ENCODE measurements around the gene GSK3A.

GSK3A gene

DNA sequence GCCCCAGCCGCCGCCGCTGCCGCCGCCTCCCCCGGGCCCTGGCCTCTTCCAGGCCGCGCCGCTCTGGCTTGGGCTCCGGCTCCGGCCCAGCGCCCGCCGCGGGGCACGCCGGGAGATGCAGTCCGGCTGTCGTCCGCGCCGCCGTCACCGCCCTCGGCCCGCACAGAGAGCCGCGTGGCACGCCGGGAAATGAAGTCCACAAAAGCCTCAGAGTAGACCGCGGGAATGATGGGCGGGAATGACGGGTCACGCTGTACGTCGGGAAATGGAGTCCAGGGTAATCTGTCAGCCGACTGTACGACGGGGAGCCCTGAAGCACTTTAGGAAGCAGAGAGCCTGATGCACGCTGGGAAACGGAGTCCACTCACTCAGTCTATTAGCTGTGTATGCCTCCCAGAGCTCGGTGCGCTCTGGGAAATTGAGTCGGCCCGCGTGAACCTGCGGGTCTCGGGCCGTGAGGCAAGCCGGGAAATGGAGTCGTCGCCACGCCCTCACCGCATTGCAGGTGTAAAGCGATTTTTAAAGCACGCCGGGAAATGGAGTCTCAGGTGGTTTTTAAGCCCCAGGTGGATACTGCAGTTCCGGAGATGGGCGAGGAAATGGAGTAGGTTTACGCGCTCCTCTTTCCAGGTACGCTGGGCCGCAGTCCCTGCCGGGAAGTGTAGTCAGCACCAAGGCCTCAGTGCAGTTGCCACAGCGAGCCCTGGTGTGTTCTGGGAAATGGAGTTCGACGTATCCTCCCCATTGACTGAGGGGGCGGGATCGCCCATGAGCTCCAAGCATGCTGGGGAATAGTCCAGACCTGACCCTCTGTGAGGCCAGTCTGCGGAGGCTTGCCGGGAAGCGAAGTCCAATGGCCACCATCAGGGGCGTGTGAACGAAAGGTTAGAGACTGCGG lies at the start of gene GSK3A:
Gene GSK3A (minus strand): TSS at position 91 of the 898 bp plus-strand sequence. CDS start 137 bp downstream, outside the sequence.
- peak; percentile 99 for DNase-seq

DNA sequence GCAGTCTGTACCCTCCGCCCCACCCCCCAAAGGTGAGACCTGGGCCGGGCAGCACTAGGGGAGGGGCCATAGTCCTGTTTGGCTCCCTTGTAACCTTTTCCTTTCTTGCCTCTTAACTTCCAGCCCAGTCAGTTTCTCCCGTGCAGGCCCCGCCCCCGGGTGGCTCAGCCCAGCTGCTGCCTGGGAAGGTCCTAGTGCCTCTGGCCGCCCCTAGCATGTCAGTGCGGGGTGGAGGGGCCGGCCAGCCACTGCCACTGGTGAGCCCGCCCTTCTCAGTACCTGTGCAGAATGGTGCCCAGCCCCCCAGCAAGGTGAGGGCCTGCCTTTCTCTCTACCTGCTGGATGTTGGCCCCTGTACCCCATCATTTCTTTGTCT lies 49.0 kb upstream of the GSK3A start:
- no peak for DNase-seq

DNA sequence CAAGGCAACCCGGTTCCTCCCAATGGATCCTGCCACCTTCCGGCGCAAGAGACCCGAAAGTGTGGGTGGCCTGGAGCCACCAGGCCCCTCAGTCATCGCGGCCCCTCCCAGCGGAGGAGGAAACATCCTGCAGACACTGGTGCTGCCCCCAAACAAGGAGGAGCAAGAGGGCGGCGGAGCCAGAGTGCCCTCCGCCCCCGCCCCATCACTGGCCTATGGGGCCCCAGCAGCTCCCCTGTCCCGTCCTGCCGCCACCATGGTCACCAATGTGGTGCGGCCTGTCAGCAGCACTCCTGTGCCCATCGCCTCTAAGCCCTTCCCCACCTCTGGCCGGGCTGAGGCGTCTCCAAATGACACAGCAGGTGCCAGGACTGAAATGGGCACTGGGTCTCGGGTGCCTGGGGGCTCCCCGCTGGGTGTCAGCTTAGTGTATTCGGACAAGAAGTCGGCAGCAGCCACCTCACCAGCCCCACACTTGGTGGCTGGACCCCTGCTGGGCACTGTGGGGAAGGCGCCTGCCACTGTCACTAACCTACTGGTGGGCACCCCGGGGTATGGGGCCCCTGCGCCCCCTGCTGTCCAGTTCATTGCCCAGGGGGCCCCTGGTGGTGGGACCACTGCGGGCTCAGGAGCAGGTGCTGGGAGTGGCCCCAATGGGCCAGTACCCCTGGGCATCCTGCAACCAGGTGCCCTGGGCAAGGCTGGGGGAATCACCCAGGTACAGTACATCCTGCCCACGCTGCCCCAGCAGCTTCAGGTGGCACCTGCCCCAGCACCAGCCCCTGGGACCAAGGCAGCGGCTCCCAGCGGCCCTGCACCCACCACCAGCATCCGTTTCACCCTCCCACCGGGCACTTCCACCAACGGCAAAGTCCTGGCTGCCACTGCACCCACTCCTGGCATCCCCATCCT lies 48.4 kb upstream of the GSK3A start:
- peak; percentile 46 to 70 (median 48) for DNase-seq

DNA sequence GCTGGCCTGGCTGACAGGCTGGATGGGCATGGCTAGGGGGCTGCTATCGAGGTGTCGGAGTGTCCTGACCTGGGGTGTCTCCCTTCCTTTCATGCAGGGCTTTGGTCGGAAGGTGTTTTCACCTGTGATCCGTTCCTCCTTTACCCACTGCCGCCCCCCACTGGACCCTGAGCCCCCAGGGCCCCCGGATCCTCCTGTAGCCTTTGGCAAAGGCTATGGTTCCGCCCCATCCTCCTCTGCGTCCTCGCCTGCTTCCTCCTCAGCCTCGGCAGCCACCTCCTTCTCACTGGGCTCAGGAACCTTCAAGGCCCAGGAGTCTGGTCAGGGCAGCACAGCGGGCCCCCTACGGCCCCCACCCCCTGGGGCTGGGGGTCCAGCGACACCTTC lies 47.7 kb upstream of the GSK3A start:
- no peak for DNase-seq

DNA sequence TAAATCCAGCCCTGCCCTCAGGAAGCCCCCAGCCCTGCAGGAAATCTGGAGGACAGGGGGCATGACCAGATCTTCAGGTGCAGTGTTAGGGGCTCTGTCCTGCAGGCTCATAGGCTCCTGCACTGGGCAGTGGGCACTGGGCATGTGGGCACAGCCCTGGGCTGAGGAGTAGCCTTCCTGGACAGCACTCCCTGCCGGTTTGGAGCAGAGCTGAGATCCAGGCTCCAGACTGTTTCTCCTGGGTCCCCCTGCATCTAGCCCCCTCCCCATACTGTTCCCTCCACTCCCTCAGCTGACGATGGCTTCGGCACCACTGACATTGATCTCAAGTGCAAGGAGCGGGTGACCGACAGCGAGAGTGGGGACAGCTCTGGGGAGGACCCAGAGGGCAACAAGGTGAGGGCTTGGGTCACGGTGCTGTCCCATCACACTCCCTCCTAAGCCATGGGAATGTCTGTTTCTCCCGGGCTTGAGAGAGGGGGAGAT lies 47.2 kb upstream of the GSK3A start:
- DNase-seq = no peak

DNA sequence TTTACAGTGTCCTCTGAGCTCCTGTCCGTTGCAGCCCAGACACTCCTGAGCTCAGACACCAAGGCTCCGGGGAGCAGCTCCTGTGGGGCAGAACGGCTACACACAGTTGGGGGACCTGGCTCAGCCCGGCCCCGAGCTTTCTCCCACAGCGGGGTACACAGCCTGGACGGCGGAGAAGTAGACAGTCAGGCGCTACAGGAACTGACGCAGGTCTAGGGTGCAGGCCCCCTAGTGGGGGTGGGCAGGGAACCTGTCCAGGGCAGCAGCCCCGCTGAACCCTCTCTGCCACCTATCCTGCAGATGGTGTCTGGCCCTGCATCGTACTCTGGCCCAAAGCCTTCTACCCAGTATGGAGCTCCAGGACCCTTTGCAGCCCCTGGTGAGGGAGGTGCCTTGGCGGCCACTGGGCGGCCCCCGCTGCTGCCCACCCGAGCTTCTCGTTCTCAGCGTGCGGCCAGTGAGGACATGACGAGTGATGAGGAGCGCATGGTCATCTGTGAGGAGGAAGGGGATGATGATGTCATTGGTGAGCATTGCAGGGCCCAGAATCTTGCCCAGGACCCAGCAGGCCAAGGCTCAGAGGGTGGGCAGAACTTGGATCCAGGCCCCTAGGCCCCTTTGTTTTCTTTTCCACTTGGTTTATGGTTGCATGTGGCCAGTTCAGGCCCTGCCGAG lies 46.6 kb upstream of the GSK3A start:
- no peak for DNase-seq

DNA sequence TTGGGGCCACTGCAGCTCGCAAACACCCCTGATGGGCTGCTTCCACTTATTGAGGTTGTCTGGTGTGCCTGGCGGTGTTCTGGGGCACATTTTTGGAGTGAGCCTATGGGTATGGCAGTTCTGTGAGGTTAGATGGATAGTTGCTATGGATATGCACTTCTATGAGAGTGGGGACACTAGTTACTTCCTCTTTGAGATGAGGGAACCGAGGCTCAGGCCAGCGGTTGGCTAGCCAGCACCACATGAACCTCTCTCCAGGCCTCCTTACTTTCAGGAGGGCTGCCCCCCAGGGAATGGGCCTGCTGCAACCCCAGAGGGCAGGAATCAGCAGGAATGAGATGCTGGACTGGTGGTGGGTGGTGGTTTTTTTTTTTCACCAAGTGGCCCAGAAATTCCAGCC lies 46.0 kb upstream of the GSK3A start:
- DNase-seq = no peak

DNA sequence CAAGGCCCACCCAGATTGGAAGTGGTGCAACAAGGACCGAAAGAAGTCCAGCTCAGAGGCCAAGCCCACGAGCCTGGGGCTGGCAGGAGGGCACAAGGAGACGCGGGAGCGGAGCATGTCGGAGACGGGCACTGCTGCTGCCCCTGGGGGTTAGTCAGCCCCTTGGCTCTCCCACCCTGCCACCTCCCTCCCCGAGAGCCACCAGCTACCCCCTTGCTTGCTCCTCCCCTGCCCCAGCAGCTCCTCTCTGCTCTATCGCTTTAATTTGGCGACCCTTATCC lies 45.4 kb upstream of the GSK3A start:
- no peak for DNase-seq

DNA sequence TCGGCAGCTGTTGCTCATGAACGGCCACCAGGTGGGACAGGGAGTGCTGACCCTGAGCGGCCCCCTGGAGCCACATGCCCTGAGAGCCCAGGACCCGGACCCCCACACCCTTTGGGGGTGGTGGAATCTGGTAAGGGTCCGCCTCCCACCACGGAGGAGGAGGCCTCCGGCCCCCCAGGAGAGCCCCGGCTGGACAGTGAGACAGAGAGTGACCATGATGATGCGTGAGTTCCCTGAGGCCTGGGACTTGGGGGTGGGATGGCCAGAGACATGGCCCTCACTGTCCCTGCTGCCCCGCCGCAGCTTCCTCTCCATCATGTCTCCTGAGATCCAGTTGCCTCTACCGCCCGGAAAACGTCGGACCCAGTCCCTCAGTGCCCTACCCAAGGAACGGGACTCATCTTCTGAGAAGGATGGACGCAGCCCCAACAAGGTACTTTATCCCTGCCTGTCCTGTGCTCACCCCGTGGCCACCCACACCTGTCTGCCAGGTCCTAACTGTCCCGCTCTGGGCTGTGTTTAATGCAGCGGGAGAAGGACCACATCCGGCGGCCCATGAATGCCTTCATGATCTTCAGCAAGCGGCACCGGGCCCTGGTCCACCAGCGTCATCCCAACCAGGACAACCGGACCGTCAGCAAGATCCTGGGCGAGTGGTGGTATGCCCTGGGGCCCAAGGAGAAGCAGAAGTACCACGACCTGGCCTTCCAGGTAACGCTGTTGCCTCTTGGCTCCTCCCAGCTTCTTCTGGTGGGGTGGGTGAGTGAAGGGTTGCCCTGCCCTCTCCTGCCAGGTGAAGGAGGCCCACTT lies 44.8 kb upstream of the GSK3A start:
- no peak for DNase-seq

DNA sequence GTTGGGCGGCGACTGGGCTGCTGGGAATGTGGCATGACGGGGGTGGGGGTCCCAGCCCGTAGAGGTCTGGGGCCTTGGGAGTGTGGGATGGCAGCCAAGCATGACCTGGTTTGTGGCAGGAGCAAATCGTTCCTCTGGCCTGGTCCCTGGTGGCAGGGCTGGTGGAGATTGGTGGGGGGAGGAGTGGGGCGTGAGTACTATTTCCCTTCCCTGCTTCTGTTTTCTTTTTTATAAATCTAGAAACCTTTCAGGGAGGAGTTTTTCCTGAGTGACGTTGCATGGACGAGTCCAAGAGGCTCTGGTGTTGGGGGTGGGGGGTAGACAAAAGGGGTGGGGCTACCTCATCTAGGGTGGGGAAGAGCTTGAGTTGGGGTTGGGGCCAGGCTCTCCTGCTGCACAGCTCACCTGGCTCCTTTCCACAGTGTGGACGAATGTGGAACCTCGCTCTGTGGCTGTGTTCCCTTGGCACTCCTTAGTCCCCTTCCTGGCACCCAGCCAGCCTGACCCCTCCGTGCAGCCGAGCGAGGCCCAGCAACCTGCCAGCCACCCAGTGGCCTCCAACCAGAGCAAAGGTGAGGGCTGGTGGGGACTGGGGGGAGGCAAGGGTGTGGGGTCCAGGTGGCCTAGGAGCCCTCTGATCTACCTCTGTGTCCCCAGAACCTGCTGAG lies 44.1 kb upstream of the GSK3A start:
- DNase-seq = peak in 2 of 3 donors; percentile 36 to 42

DNA sequence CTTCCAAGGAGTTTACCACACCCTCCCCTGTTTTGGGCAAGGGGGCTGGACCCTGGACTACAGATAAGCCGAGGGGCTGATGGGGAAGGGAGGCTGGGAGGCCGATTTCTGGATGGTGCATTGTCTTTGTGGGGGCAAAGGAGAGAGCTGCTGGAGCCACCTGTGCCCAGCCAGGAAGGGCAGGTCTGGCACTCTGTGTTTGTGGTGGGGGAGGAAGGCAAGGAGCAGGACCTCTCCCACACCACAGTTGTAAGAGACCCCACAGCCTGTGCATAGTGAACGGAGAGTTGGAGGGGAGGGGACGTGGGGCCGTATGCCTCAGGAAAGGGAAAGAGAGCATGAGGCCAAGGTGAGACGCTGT lies 43.6 kb upstream of the GSK3A start:
- DNase-seq = no peak

DNA sequence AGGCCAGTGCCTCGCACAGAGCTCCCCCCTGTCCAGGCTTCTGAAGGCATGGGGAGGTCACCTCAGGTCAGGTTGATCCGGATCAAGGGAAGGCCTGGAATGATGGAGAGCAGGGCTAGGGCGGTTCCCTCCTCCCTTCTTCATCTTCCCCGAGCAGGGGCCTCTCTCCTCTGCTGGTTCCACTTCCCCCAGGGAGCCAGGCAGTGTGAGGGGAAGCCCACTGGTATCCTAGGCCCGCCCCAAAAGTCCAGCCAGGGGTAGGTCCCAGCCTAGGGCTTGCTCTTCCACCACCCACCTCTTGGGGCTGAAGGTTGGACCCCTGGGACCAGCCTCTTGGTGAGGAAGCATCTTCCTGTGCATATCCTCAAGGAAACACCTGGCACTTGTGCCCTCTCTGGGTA lies 43.1 kb upstream of the GSK3A start:
- DNase-seq = peak; percentile 55 to 69 (median 57)

DNA sequence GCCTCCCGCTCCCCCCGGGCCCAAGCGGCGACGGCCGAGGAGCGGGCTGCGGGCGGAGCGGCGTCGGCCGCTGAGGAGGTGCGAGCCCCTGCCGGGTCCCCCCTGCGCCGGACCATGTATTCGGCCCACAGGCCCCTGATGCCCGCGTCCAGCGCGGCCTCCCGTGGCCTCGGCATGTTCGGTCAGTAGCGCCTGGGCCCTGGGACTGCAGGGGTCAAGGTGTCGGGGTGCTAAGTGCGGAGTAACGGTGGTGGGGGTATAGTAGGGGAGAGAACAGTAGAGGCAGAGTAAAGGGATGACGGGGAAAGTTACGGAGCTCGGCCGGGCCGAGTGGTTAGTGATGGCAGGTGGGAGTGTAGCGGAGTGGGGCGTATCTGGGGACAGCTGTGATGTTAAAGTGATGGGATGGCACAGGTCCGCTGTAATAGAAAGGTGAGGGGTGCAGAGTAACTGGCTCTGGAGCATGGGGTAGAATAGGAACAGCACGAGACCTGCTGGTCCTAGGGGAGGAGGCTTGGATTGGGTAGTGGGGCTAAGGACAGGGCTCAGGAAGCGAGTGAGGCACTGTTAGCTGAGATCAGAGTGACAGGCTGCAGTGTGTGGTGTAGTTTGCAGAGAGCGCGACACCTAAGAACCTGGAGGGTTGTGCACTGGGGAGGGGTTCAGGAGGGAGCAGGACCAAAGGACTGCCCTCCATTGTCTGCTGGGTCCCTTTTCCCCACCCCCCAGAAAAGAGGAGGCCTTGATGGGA lies 42.4 kb upstream of the GSK3A start:
- no peak for DNase-seq

DNA sequence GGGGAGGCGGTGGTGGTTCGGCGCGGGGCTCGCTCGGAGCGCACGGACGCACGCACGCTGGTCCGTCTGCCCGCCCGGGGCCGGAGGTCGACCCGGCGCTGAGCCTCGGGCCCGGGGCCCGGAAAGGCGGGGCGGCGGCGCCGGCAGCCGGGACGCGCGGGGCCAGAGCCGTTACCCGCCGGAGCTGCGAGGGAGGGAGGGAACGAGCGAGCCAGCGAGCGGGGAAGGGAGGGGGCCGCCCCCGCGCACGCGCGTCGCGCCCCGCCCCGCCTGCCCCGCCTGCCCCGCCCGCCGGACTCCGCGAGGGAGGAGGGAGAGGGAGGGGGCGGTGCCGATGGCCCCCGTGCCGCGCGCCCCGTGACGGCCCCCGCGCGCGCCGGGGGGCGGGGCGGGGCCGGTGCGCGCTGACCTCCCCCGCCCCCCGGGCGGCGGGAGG lies 41.7 kb upstream of the GSK3A start:
- DNase-seq = peak; percentile 80 to 96 (median 89)

DNA sequence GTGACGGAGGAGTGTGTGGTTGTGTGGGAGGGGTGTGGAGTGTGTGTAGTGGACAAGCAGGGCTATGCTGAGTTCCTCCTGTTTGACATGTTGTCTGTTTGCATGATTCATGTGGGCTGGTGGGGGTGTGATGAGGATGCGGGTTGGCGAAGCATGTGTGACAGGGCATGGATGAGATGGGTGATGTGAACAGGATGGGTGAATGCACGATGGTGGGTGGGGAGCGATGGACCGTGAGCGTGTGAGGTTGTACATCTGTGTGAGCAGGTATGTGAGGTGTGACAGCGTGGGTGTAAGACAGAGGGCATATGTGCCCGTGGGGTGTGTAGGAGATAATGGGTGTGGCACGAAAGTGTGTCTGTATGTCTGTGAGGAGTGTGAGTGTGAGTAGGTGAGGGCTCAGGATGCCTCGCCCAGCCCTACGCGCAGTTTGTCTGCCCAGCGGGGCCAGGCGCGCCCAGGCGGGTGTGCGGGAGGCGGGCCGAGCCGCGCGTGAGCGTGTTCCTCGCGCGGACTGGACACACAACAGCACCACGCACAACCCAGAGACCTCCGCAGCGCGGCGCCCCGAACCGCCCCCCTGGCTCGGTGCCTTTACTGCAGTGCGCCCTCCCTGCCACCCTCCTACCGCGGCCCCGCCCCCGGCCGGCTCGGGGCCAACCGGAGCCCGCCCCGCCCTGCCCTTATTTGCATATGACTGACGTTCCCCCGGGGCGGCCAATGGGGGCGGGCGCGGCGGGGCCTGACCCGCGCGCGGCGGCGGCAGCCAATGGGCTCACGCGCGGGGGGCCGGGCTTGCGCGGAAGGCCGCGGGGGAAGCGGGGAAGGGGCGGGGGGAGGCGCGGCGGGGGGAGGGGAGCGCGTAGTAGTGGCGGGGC lies 41.0 kb upstream of the GSK3A start:
- peak; percentile 96 to 100 (median 98) for DNase-seq

DNA sequence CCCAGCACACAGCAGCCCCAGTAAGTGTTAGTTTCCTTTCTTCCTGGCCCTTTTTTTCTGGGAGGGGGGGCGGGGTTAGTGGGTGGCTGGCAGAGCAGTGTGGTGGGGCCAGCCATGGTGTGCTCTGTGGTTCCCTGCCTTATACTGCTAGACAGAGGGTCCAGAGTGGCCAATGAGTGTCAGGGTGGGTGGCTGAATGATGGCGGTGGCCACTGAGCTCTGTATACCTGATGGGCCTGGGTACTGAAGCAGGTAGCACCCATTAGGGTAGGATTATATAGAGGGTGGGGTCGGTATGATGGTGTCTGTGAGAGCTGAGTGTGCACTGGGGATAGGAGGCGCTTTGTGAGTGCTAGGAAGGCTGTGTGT lies 40.4 kb upstream of the GSK3A start:
- DNase-seq = no peak

DNA sequence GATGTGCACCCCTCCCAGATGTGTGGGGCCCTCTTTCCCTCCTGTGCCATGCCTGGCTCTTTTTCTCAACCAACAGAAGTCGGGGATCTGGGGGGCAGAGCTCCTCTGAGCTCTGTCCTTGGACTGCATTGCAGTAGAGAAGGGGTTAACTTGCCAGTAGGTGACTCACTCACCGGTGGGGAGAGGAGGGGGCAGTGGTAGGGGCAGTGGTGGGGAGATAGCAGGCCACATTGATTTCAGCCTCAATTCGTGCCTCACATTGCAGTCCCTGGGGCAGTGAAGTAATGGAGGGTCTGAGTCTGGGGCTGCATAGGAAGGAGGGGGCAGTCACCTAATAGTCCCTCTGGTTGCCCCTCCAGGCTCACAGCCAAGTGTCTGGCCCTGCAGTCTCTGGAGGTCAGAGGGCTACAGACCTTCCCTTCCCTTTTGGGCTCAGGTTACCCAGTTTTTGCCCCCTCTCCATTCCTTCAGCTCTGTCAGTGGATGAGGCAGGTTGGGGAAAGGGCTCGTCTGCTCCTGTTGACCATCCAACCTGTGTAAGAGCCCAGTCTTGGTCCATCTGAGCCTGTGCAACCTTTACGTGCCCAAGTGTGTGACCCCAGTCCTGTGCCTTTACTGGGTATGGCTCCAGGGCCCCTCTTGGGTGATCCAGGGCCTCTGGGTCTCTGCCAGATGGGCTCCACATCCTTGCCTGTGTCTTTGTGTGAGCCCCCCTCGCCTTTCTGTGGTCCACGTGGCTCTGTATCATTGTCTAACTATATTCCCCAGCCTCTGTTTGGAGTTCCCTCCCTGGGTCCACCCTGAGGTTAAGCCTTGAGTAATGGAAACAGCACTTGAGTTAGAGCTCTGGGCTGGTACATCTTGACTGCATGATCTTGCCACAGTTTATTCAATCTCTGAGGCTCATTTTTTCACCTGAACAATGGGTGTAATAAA lies 39.7 kb upstream of the GSK3A start:
- peak; percentile 28 to 46 (median 44) for DNase-seq

DNA sequence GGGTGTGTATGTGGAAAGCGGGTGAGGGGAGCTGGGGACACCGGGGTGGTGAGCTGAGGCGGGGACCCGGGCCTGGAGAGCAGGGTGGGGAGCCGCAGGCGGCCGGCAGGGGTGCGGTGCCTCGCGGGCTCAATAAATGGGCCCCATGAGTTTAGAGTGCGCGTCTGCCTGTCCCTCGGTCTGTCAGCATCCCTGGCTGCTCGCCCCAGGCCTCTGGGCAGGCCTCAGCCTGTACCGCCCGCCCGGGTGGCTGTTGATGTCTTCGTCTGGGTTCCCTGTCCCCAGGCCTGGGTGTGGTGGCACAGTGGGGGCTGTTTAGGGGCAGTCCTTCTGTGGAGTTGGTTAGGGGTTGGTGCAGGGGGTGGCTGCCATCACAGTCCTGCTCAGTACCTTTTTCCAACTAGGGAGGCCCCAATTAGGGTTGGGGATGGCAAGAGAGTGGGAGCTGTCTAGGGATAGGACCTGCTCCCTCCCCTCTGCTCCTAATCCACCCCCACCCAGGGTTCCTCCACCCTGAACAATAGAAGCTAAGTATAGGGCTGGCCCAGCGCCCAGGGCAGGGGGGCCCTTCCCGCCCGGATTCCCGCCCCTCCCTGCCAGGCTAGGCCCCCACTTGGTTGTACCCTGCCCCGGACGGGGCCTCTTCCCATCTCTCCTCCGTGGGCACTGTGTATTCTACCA lies 38.9 kb upstream of the GSK3A start:
- DNase-seq = no peak
